OCI-LY7 (cell line): ENCODE data around the gene TTC23L. TPM values are rescaled to one million over a fixed set of nuclear protein-coding genes. Genes with fewer than 3 reads are reported as not detected.

Experiments
- BruUV-seq: library from RNA; stranded (reverse); fragments of 400-500 nt; replicated peaks from 2 replicates; lab custom pipeline; 2021; lab: Mats Ljungman, UMichigan
- CTCF ChIA-PET: fragments of 300-600 bp; sonication (Branson Sonifier 250); formaldehyde crosslinking; loops from one replicate; lab custom pipeline; 2022; ENCODE audit warnings: antibody characterized with exemption; ENCODE audit not compliant: unreplicated experiment; lab: Charles Lee
- POLR2A ChIA-PET: fragments of 300-600 bp; sonication (Branson Sonifier 250); formaldehyde crosslinking; loops from one replicate; lab custom pipeline; 2022; ENCODE audit warnings: antibody characterized with exemption; lab: Charles Lee
- DNase-seq: peaks from one replicate; pipeline ENCODE4 v3.0.0-alpha.2; 2015; ENCODE audit warnings: low spot score
- H2AFZ ChIP-seq: fragments of 200-600 bp; sonication (generic), shearing (Covaris generic); 2 replicates; pipeline ENCODE4 v1.6.1; 2014; ENCODE audit warnings: mild to moderate bottlenecking, antibody characterized with exemption, low read length, moderate library complexity
- H3K27ac ChIP-seq: fragments of 200-600 bp; sonication (generic); 2 replicates; pipeline ENCODE4 v1.5.1; 2014; ENCODE audit warnings: mixed run types, low read depth, mild to moderate bottlenecking, moderate library complexity, low read length, inconsistent platforms; ENCODE audit not compliant: poor library complexity, severe bottlenecking
- H3K36me3 ChIP-seq: fragments of 200-600 bp; sonication (generic); 2 replicates; pipeline ENCODE4 v1.6.1; 2014; ENCODE audit warnings: mild to moderate bottlenecking, antibody characterized with exemption, low read length, moderate library complexity, mixed read lengths; ENCODE audit not compliant: insufficient read depth
- H3K4me1 ChIP-seq: fragments of 200-600 bp; sonication (generic); 2 replicates; pipeline ENCODE4 v1.5.1; 2014; ENCODE audit warnings: mild to moderate bottlenecking, low read length; ENCODE audit not compliant: insufficient read depth, poor library complexity, severe bottlenecking
- H3K4me2 ChIP-seq: fragments of 200-600 bp; sonication (generic); 2 replicates; pipeline ENCODE4 v1.6.1; 2014; ENCODE audit warnings: mild to moderate bottlenecking, low read length
- H3K4me3 ChIP-seq: fragments of 200-600 bp; sonication (generic); 2 replicates; pipeline ENCODE4 v1.5.1; 2014; ENCODE audit warnings: mild to moderate bottlenecking, low read depth, low read length; ENCODE audit not compliant: poor library complexity, severe bottlenecking
- H3K79me2 ChIP-seq: fragments of 200-600 bp; sonication (generic); 2 replicates; pipeline ENCODE4 v1.6.1; 2016; ENCODE audit warnings: low read depth, mild to moderate bottlenecking, low read length, moderate library complexity, mixed read lengths; ENCODE audit not compliant: insufficient read depth
- H3K9me2 ChIP-seq: fragments of 200-600 bp; sonication (generic); 2 replicates; pipeline ENCODE4 v1.6.1; 2016; ENCODE audit warnings: mild to moderate bottlenecking, low read length, mixed read lengths; ENCODE audit not compliant: insufficient read depth
- H3K9me3 ChIP-seq: fragments of 200-600 bp; sonication (generic); 2 replicates; pipeline ENCODE4 v1.6.1; 2014; ENCODE audit warnings: mild to moderate bottlenecking, mixed run types, low read length, mixed read lengths
- H4K20me1 ChIP-seq: fragments of 200-600 bp; sonication (generic); 2 replicates; pipeline ENCODE4 v1.6.1; 2014; ENCODE audit warnings: mild to moderate bottlenecking, antibody characterized with exemption, low read length, moderate library complexity, mixed read lengths; ENCODE audit not compliant: insufficient read depth
- CTCF ChIP-seq: fragments of 200-600 bp; sonication (generic); conservative IDR thresholded peaks from 2 replicates; pipeline ENCODE4 v1.5.1; 2014; ENCODE audit warnings: mild to moderate bottlenecking, antibody characterized with exemption, low read length, moderate library complexity, mixed read lengths
- EZH2phosphoT487 ChIP-seq: fragments of 200-600 bp; sonication (generic); IDR thresholded peaks from 2 replicates; pipeline ENCODE4 v1.6.1; 2018; ENCODE audit warnings: low read depth, borderline replicate concordance, mild to moderate bottlenecking, mixed run types, antibody characterized with exemption, low read length, moderate library complexity, mixed read lengths
- intact Hi-C: fragments of 100-400 bp; cut with micrococcal nuclease; formaldehyde crosslinking; loops from one replicate; pipeline ENCODE4 v1.10.0; 2022; ENCODE audit not compliant: unreplicated experiment
- total RNA-seq, 2 experiments: library from RNA; depleted of rRNA in 1 of 2; stranded (reverse); fragments of >200 nt in 1 of 2; shearing (Covaris generic) in 1 of 2; gene quantifications; 2 replicates each; pipeline ENCODE4 v1.2.3, GENCODE V29; 2014 to 2022

TTC23L gene
- total RNA-seq, 2 experiments from 2014 or later, result 0.06 to 1.4 TPM

- H3K9me2 ChIP-seq, result no peaks in the 10 kb centered on the region
- no peak overlapping the region for H2AFZ ChIP-seq
- no peaks in the 10 kb centered on the region for H3K36me3 ChIP-seq
- no peaks in the 10 kb centered on the region for H3K79me2 ChIP-seq
- no peak for DNase-seq
- no peaks in the 10 kb centered on the region for H4K20me1 ChIP-seq
- H3K4me2 ChIP-seq, result no peak overlapping the region
- POLR2A ChIA-PET, result interaction anchor here (1.4 kb wide), 1 partner anchor 16 kb away, joined by 3 read pairs; no protein-coding TSS in a partner anchor
- H3K4me3 ChIP-seq, result no peak overlapping the region
- H3K4me1 ChIP-seq, result peaks cover 12% of the 10 kb centered on the region
- H3K27ac ChIP-seq, result no peak overlapping the region
- TF ChIP-seq CTCF (no peak), EZH2phosphoT487 (no peak)
- CTCF ChIA-PET, result no interaction called here
- H3K9me3 ChIP-seq, result no peaks in the 10 kb centered on the region
- intact Hi-C loops, result no loop called here
- no TSS peak for BruUV-seq
Observed at GRCh38 chr5:34832568-34832967, 6.4 kb upstream of the TTC23L start.

GRCh38 chr5:34833090-34833489 is 5.9 kb upstream of the TTC23L start:
- H2AFZ ChIP-seq, result no peak overlapping the region
- H3K4me2 ChIP-seq, result no peak overlapping the region
- intact Hi-C loops, result no loop called here
- TF ChIP-seq EZH2phosphoT487 (no peak), CTCF (no peak)
- no peak for DNase-seq
- no peaks in the 10 kb centered on the region for H3K9me2 ChIP-seq
- no peak overlapping the region for H3K4me3 ChIP-seq
- H3K4me1 ChIP-seq, result peaks cover 6% of the 10 kb centered on the region
- no peaks in the 10 kb centered on the region for H3K9me3 ChIP-seq
- ChIA-PET CTCF (no interaction called here), POLR2A (interaction anchor here (1.4 kb wide), 1 partner anchor 9 kb away, joined by 4 read pairs; no protein-coding TSS in a partner anchor)
- no peaks in the 10 kb centered on the region for H4K20me1 ChIP-seq
- H3K79me2 ChIP-seq, result no peaks in the 10 kb centered on the region
- no TSS peak for BruUV-seq
- no peaks in the 10 kb centered on the region for H3K36me3 ChIP-seq
- H3K27ac ChIP-seq, result no peak overlapping the region

DNA sequence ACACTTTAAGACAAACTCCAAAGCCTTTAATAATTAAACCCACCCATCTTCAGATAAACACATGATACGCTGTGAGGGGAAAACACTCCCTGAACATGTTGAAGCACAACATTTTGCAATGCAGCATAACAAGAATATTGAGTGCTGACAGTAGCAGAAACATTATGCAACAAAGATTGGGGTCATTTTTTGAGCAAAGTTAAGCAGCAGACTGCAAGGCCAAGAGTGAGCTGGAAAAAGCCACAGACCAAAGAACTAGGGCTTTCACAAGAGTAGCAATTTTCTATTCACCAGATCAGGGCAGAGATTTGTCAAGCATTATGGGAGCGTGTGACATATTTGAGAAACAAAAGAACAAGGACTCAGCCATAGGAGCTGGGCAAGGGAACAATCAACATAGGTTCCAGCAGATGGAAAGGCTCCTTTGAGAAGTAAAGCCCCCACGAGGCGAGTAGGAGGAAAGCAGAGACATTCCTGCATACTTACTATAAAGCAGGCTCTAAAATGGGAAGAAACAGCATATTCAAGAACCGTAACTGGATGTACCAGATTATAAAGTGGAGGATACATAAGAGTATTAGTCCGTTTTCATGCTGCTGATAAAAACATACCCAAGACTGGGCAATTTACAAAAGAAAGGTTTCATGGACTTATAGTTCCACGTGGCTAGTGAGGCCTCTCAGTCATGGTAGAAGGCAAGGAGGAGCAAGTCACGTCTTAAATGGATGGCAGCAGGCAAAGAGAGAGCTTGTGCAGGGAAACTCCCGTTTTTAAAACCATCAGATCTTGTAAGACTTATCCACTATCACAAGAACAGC is 4.8 kb upstream of the TTC23L start:
- TF ChIP-seq CTCF (no peak), EZH2phosphoT487 (no peak)
- Histone ChIP-seq H3K4me3 (no peak overlapping the region), H2AFZ (no peak overlapping the region), H3K27ac (no peak overlapping the region), H3K4me1 (no peaks in the 10 kb centered on the region), H3K4me2 (no peak overlapping the region), H3K79me2 (no peaks in the 10 kb centered on the region), H3K9me2 (no peaks in the 10 kb centered on the region), H4K20me1 (no peaks in the 10 kb centered on the region), H3K9me3 (no peaks in the 10 kb centered on the region), H3K36me3 (no peaks in the 10 kb centered on the region)
- ChIA-PET POLR2A (interaction anchor here (0.8 to 1.4 kb wide), 2 partner anchors 10 to 15 kb away, joined by 3 to 4 read pairs; no protein-coding TSS in a partner anchor), CTCF (no interaction called here)
- BruUV-seq, result no TSS peak
- DNase-seq, result no peak
- intact Hi-C loops, result no loop called here
